ENCODE results near the gene HDAC8.

The HDAC8 gene

DNA sequence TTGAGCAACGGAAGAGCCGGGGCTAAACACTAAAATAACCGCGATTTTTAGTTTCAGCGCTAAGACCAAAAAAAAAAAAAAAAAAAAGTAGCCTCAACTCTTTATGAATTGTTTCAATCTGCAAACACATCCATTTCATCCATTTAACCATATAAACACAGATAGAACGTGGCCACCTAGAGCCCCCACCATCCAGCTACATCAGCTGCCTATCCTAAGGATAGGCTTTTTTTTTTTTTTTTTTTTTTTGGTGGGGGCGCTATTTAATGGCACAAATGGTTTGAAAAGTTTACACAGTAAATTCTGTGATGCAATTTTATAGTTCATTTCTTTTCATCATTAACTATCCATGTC lies 492 bp upstream of the HDAC8 start:
- H3K9me2 ChIP-seq (replicated peaks; ENCODE audit: insufficient read depth, low read length) = no peaks in the 10 kb centered on the region
- peak overlapping the region; percentile 61; the same call in 1 of the 2 replicates for H3K27ac ChIP-seq (ENCODE audit: low read length)
- H3K36me3 ChIP-seq (replicated peaks; ENCODE audit: insufficient read depth, low read length) = no peaks in the 10 kb centered on the region
- H3K9me3 ChIP-seq (replicated peaks; ENCODE audit: insufficient read depth, low read length) = no peaks in the 10 kb centered on the region
- H3K27me3 ChIP-seq (replicated peaks; ENCODE audit: insufficient read depth, low read length) = no peaks in the 10 kb centered on the region
- H3K79me2 ChIP-seq (ENCODE audit: low read length) = peaks cover 14% of the 10 kb centered on the region
- peak overlapping the region; percentile 93; the same call in 1 of the 2 replicates for H3K9ac ChIP-seq (ENCODE audit: low read length)
- no peaks in the 10 kb centered on the region for H4K20me1 ChIP-seq (ENCODE audit: insufficient read depth, low read length)
- TF ChIP-seq, protein P1, sequence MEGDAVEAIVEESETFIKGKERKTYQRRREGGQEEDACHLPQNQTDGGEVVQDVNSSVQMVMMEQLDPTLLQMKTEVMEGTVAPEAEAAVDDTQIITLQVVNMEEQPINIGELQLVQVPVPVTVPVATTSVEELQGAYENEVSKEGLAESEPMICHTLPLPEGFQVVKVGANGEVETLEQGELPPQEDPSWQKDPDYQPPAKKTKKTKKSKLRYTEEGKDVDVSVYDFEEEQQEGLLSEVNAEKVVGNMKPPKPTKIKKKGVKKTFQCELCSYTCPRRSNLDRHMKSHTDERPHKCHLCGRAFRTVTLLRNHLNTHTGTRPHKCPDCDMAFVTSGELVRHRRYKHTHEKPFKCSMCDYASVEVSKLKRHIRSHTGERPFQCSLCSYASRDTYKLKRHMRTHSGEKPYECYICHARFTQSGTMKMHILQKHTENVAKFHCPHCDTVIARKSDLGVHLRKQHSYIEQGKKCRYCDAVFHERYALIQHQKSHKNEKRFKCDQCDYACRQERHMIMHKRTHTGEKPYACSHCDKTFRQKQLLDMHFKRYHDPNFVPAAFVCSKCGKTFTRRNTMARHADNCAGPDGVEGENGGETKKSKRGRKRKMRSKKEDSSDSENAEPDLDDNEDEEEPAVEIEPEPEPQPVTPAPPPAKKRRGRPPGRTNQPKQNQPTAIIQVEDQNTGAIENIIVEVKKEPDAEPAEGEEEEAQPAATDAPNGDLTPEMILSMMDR (IDR thresholded peaks at IDR 0.05; ENCODE audit: low read length) = peak; percentile 7; the same call in 1 of the 2 replicates
- no peak for TF ChIP-seq EZH2 (optimal IDR thresholded peaks at IDR 0.05; ENCODE audit: low read depth, low read length)
- peak overlapping the region; percentile 99 for H3K4me3 ChIP-seq (ENCODE audit: low read length)
- H3K4me1 ChIP-seq (ENCODE audit: low read length) = no peaks in the 10 kb centered on the region
- peak overlapping the region; percentile 98 for H2AFZ ChIP-seq (ENCODE audit: low read length)
- H3F3A ChIP-seq (ENCODE audit: insufficient read depth, low read length) = no peaks in the 10 kb centered on the region
- no peak for DNase-seq
- H3K4me2 ChIP-seq (ENCODE audit: low read depth, low read length) = peak overlapping the region; percentile 74

DNA sequence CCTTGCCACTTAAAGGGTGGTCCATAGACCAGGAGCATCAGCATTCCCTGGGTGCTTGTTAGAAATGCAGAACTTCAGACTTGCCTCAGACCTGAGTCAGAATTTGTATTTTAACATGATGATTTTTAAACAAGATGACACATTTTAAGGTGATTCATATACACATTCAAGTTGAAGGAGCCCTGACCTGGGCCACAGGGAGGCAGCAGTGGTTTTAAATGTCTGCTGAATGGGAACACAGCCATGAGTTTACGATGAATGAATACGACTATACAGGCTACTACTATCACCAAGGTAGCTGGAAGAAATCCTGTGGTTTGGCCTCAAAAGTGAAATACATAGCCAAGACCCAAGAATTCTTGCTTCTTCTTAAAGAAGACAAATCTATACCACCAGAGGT lies 2.9 kb downstream of the HDAC8 start:
- Histone ChIP-seq H3K27me3 (replicated peaks; ENCODE audit: insufficient read depth, low read length) (no peaks in the 10 kb centered on the region), H3F3A (ENCODE audit: insufficient read depth, low read length) (no peaks in the 10 kb centered on the region), H3K9ac (ENCODE audit: low read length) (no peak overlapping the region), H3K4me1 (ENCODE audit: low read length) (no peaks in the 10 kb centered on the region), H3K36me3 (replicated peaks; ENCODE audit: insufficient read depth, low read length) (peaks cover 4% of the 10 kb centered on the region), H3K27ac (ENCODE audit: low read length) (no peak overlapping the region), H3K4me3 (ENCODE audit: low read length) (no peak overlapping the region), H4K20me1 (ENCODE audit: insufficient read depth, low read length) (no peaks in the 10 kb centered on the region), H3K79me2 (ENCODE audit: low read length) (peaks cover 14% of the 10 kb centered on the region), H2AFZ (ENCODE audit: low read length) (no peak overlapping the region), H3K9me3 (replicated peaks; ENCODE audit: insufficient read depth, low read length) (no peaks in the 10 kb centered on the region), H3K4me2 (ENCODE audit: low read depth, low read length) (no peak overlapping the region), H3K9me2 (replicated peaks; ENCODE audit: insufficient read depth, low read length) (no peaks in the 10 kb centered on the region)
- TF ChIP-seq EZH2 (optimal IDR thresholded peaks at IDR 0.05; ENCODE audit: low read depth, low read length) = no peak
- no peak for TF ChIP-seq EZH2phosphoT487 (IDR thresholded peaks at IDR 0.05; ENCODE audit: low read length)
- TF ChIP-seq, protein P1 (IDR thresholded peaks at IDR 0.05; ENCODE audit: low read length) = no peak
- DNase-seq = no peak

GRCh38 chrX:72568406-72569092 lies 4.1 kb downstream of the HDAC8 start:
- TF ChIP-seq EZH2 (optimal IDR thresholded peaks at IDR 0.05; ENCODE audit: low read depth, low read length) = no peak
- TF ChIP-seq EZH2phosphoT487 (IDR thresholded peaks at IDR 0.05; ENCODE audit: low read length) = no peak
- TF ChIP-seq, protein P1 (IDR thresholded peaks at IDR 0.05; ENCODE audit: low read length) = no peak
- Histone ChIP-seq H4K20me1 (ENCODE audit: insufficient read depth, low read length) (no peaks in the 10 kb centered on the region), H3K4me3 (ENCODE audit: low read length) (no peak overlapping the region), H3K9me3 (replicated peaks; ENCODE audit: insufficient read depth, low read length) (no peaks in the 10 kb centered on the region), H3K27ac (ENCODE audit: low read length) (no peak overlapping the region), H3K27me3 (replicated peaks; ENCODE audit: insufficient read depth, low read length) (no peaks in the 10 kb centered on the region), H2AFZ (ENCODE audit: low read length) (no peak overlapping the region), H3F3A (ENCODE audit: insufficient read depth, low read length) (no peaks in the 10 kb centered on the region), H3K4me1 (ENCODE audit: low read length) (no peaks in the 10 kb centered on the region), H3K79me2 (ENCODE audit: low read length) (peaks cover 14% of the 10 kb centered on the region), H3K36me3 (replicated peaks; ENCODE audit: insufficient read depth, low read length) (peaks cover 4% of the 10 kb centered on the region), H3K9me2 (replicated peaks; ENCODE audit: insufficient read depth, low read length) (no peaks in the 10 kb centered on the region), H3K9ac (ENCODE audit: low read length) (no peak overlapping the region), H3K4me2 (ENCODE audit: low read depth, low read length) (no peak overlapping the region)
- no peak for DNase-seq
